HL-60 (cell line): Measurements from ENCODE around the gene ALDH2.
A peak's percentile ranks its signal among the peaks of the same experiment; 100 is the strongest.
"Not testable (repeated sequence)": the region's sequence is repeated elsewhere in the genome, so short reads cannot be mapped to it uniquely, and the experiment has no call there.

ENCODE experiments used
- DNase-seq, 2 experiments: peaks; one replicate each; pipeline ENCODE4 v3.0.0-alpha.2; 2010 to 2020; ENCODE audit warnings: low read depth in 1 of 2, low spot score in 1 of 2
- H3K27ac ChIP-seq: fragments of 250-450 bp; sonication (Bioruptor Pico); replicated peaks from 2 replicates; pipeline ENCODE4 v1.5.1; 2020; ENCODE audit warnings: mild to moderate bottlenecking, moderate library complexity
- H3K27me3 ChIP-seq: fragments of 250-450 bp; sonication (Bioruptor Pico); 2 replicates; pipeline ENCODE4 v1.5.1; 2021; ENCODE audit warnings: mild to moderate bottlenecking, moderate library complexity; ENCODE audit not compliant: insufficient read depth, poor library complexity, severe bottlenecking
- H3K4me3 ChIP-seq: replicated peaks from 2 replicates; pipeline ENCODE4 v1.5.1; 2011; ENCODE audit warnings: mild to moderate bottlenecking, control low read depth, low read length; ENCODE audit not compliant: insufficient read depth
- CTCF ChIP-seq: IDR thresholded peaks from one replicate; pipeline ENCODE4 v1.5.1; 2011; ENCODE audit warnings: low read length, control low read depth, inconsistent platforms; ENCODE audit not compliant: insufficient read depth
- GABPA ChIP-seq: IDR thresholded peaks from 2 replicates; pipeline ENCODE4 v1.6.1; 2012; ENCODE audit warnings: low read depth
- POLR2AphosphoS5 ChIP-seq: IDR thresholded peaks from 2 replicates; pipeline ENCODE4 v1.6.1; 2012; ENCODE audit warnings: low read depth
- REST ChIP-seq: IDR thresholded peaks from 2 replicates; pipeline ENCODE4 v1.6.1; 2012; ENCODE audit warnings: low read depth; ENCODE audit not compliant: insufficient replicate concordance
- SPI1 ChIP-seq: IDR thresholded peaks from 2 replicates; pipeline ENCODE4 v1.6.1; 2012; ENCODE audit warnings: low read depth, mild to moderate bottlenecking, borderline replicate concordance

Gene ALDH2

GRCh38 chr12:111827907-111828306 is 61.2 kb downstream of the ALDH2 start:
- H3K27me3 ChIP-seq: no peaks in the 10 kb centered on the region
- H3K4me3 ChIP-seq: no peak overlapping the region
- TF ChIP-seq GABPA (no peak), SPI1 (no peak), REST (no peak), POLR2AphosphoS5 (no peak), CTCF (no peak)
- no peak overlapping the region for H3K27ac ChIP-seq
- no peak for DNase-seq

- no peak for TF ChIP-seq CTCF
- TF ChIP-seq POLR2AphosphoS5: no peak
- no peak for TF ChIP-seq SPI1
- no peak for TF ChIP-seq REST
- no peak for TF ChIP-seq GABPA
- Histone ChIP-seq H3K27ac (no peak overlapping the region), H3K27me3 (no peaks in the 10 kb centered on the region), H3K4me3 (no peak overlapping the region)
- no peak for DNase-seq
These were observed 61.7 kb downstream of the ALDH2 start for GRCh38 chr12:111828338-111828979.

- H3K4me3 ChIP-seq, DNase-seq, H3K27ac ChIP-seq, H3K27me3 ChIP-seq: not testable (repeated sequence)
These were observed 62.9 kb downstream of the ALDH2 start for GRCh38 chr12:111829635-111830034.

- peak; percentile 44 for TF ChIP-seq REST
- peak; percentile 14; the same call in 1 of the 2 replicates for TF ChIP-seq SPI1
- peak; percentile 49 for TF ChIP-seq POLR2AphosphoS5
- H3K4me3 ChIP-seq: peak overlapping the region; percentile 45
- H3K27me3 ChIP-seq: not testable (repeated sequence)
- H3K27ac ChIP-seq: peak overlapping the region; percentile 76
- peak; percentile 62 to 77 for DNase-seq
These were observed 68.1 kb downstream of the ALDH2 start for GRCh38 chr12:111834740-111835386.

GRCh38 chr12:111835531-111836181 is 68.9 kb downstream of the ALDH2 start:
- not testable (repeated sequence) for H3K27me3 ChIP-seq, DNase-seq
- H3K4me3 ChIP-seq: peak overlapping the region; percentile 45; the same call in 1 of the 2 replicates
- peak overlapping the region; percentile 76 for H3K27ac ChIP-seq
